Activated CD8-positive, alpha-beta memory T cell treated with anti-CD3 and anti-CD28 coated beads, Interleukin-2, amount 50 U/mL, for 1 hour (primary cell): ENCODE results near the gene SECISBP2L.
"Not testable (repeated sequence)": the region's sequence is repeated elsewhere in the genome, so short reads cannot be mapped to it uniquely, and the experiment has no call there.

Experiments used
- DNase-seq: peaks from one replicate; pipeline ENCODE4 v3.0.0-alpha.2; 2020; ENCODE audit errors: extremely low read depth

The SECISBP2L gene

GRCh38 chr15:48999314-48999713 is 46.9 kb downstream of the SECISBP2L start:
- DNase-seq: no peak

- no peak for DNase-seq
These were observed 50.0 kb downstream of the SECISBP2L start for GRCh38 chr15:48996276-48996675.

- DNase-seq: no peak
These were observed 52.9 kb downstream of the SECISBP2L start for GRCh38 chr15:48993380-48993779.

- DNase-seq: no peak
These were observed 53.7 kb downstream of the SECISBP2L start for GRCh38 chr15:48992545-48992944.

- no peak for DNase-seq
These were observed 54.1 kb downstream of the SECISBP2L start for GRCh38 chr15:48992096-48992495.

GRCh38 chr15:48989170-48989569 is 57.1 kb downstream of the SECISBP2L start:
- no peak for DNase-seq

GRCh38 chr15:48987142-48987541 is 59.1 kb downstream of the SECISBP2L start:
- DNase-seq: no peak

GRCh38 chr15:48986240-48986639 is 60.0 kb downstream of the SECISBP2L start:
- DNase-seq: no peak

GRCh38 chr15:48985516-48985915 is 60.7 kb downstream of the SECISBP2L start:
- no peak for DNase-seq

GRCh38 chr15:48984811-48985352 is 61.4 kb downstream of the SECISBP2L start:
- DNase-seq: no peak

- DNase-seq: no peak
These were observed 62.1 kb downstream of the SECISBP2L start for GRCh38 chr15:48984021-48984710.

- no peak for DNase-seq
These were observed 62.9 kb downstream of the SECISBP2L start for GRCh38 chr15:48983300-48983699.

- no peak for DNase-seq
These were observed 64.3 kb downstream of the SECISBP2L start for GRCh38 chr15:48981941-48982340.

GRCh38 chr15:48978638-48979037 is 67.6 kb downstream of the SECISBP2L start:
- DNase-seq: no peak

- no peak for DNase-seq
These were observed 69.7 kb downstream of the SECISBP2L start for GRCh38 chr15:48976444-48977088.

- peak; percentile 13 for DNase-seq
These were observed 70.5 kb downstream of the SECISBP2L start for GRCh38 chr15:48975472-48976419.

- DNase-seq: no peak
These were observed 71.4 kb downstream of the SECISBP2L start for GRCh38 chr15:48974882-48975281.

- no peak for DNase-seq
These were observed 73.3 kb downstream of the SECISBP2L start for GRCh38 chr15:48972750-48973503.

- not testable (repeated sequence) for DNase-seq
These were observed 75.3 kb downstream of the SECISBP2L start for GRCh38 chr15:48970926-48971325.

GRCh38 chr15:48968066-48968465 is 78.2 kb downstream of the SECISBP2L start:
- no peak for DNase-seq

GRCh38 chr15:48967336-48967735 is 78.9 kb downstream of the SECISBP2L start:
- DNase-seq: no peak
